GM12891 (cell line): ENCODE measurements around the gene CROCC2.

Source experiments
- DNase-seq: peaks from one replicate; pipeline ENCODE4 v3.0.0; 2011; ENCODE audit warnings: low spot score; ENCODE audit not compliant: insufficient read length
- FAIRE-seq: peaks from 2 replicates; lab custom pipeline; 2011; peaks lifted over from hg19 to GRCh38; lab: Jason Lieb, UNC
- PAX5 ChIP-seq: IDR thresholded peaks from 2 replicates; pipeline ENCODE4 v1.6.1; 2011; ENCODE audit warnings: low read length, moderate library complexity, mild to moderate bottlenecking; ENCODE audit not compliant: insufficient read depth, severe bottlenecking
- POLR2A ChIP-seq: IDR thresholded peaks from 2 replicates; pipeline ENCODE4 v1.6.1; 2011; ENCODE audit warnings: low read depth, low read length, control low read depth
- POLR2AphosphoS5 ChIP-seq: IDR thresholded peaks from 2 replicates; pipeline ENCODE4 v1.6.1; 2011; ENCODE audit warnings: low read depth, low read length, control low read depth
- POU2F2 ChIP-seq: IDR thresholded peaks from 2 replicates; pipeline ENCODE4 v1.6.1; 2011; ENCODE audit warnings: low read depth, mild to moderate bottlenecking, control low read depth, low read length, moderate library complexity
- SPI1 ChIP-seq: IDR thresholded peaks from 2 replicates; pipeline ENCODE4 v1.6.1; 2011; ENCODE audit warnings: low read depth, low read length, control low read depth
- TAF1 ChIP-seq: IDR thresholded peaks from 2 replicates; pipeline ENCODE4 v1.6.1; 2011; ENCODE audit warnings: low read depth, low read length, control low read depth

The CROCC2 gene

DNA sequence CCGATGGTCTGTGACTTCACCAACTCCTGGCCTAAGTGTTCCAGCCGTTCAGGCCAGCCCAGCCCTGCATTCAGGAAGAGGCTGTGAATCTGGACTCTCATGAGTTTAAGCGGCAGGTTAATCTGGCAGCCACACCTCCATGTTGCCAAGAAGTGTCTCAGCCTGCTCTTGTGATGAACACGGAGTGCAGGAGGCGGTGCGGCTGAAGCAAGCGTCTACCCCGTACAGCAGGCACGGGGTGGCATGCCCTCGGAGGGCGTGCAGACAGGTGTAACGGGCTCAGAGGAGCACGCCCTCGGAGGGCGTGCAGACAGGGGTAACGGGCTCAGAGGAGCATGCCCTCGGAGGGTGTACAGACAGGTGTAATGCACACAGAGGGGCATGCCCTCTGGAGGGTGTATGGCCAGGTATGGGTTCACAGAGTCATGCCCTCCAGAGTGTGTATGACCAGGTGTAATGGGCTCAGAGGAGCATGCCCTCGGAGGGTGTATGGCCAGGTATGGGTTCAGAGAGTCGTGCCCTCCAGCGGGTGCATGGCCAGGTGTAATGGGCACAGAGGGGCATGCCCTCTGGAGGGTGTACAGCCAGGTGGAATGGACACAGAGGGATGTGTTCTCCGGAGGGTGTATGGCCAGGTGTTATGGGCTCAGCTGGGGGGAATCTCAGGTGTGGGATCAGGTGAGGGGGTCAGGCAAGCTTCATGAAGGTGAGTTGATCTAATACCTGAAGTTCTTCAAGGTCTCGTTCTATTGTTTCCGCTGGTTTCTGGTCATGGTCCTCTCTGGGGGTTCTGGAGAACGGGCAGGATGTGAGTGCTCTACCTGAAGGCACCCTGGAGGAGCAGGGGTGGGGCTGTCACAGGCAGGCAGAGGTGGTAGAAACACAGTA is 22.6 kb downstream of the CROCC2 start:
- FAIRE-seq, result no peak
- DNase-seq, result no peak
- TF ChIP-seq TAF1 (no peak), POLR2A (no peak), POU2F2 (no peak), PAX5 (no peak), SPI1 (no peak), POLR2AphosphoS5 (no peak)

DNA sequence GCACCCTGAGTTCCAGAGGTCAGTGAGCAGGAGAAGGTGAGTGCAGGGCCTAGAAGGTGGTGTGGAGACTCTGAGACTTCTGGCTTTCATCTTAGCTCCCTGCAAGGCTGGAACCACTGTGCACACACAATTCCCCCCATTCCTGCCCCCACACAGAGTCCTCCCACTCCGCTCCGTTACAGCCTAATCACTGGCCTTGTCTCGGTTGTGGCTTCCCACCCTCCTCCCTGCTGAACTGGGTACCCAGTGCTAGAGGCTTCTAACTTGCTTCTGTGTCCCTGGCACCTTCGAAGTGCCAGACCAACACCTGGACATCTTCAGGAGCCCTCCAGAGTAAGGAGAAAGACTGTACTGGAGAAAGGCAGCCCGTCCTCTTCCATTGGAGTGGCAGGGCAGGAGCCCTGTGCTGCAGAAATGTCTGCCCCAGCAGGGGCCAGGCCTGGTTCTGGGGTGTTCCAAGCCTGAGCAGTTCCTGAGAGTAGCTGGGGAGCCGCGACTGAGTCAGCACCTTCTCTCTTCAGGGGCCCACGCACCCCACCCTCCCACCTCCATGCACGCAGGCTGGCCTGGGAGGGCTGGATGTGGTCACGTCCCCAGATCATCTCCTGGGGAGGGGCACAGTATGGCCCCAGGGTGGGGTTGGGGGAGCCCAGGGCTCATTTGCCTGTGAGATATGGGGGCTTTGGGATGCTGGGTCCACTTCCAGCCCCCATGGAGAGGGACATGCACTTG is 23.4 kb downstream of the CROCC2 start:
- no peak for TF ChIP-seq PAX5
- TF ChIP-seq POLR2AphosphoS5, result no peak
- TF ChIP-seq POLR2A, result no peak
- no peak for TF ChIP-seq POU2F2
- FAIRE-seq (no peak), DNase-seq (no peak)

DNA sequence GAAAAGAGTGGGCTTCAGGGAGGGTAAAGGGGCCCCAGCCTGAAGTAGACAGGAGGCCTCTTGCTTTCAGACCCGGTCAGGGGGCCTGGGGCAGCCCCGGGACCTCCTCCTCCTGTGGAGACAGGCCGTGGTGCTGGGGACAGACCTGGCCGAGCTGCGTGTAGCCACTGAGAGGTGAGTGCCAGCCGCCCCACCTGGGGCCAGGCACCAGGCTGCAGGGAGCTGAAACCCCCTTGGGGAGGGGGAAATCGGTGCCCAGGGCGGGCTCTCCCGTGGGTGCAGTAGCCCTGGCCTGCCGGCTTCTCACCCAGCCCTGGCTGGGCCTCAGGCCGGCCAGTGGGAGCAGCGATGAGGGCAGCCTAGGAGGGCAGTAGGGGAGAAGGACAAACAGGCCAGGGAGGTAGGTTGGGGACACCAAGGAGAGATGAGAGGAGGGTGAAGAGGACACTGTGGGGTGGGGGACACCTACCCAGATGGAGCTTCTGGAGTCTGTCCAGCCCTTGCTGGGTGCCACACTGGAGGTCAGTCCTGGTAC is 24.0 kb downstream of the CROCC2 start:
- TF ChIP-seq POU2F2, result no peak
- no peak for TF ChIP-seq POLR2A
- no peak for FAIRE-seq
- no peak for DNase-seq

DNA sequence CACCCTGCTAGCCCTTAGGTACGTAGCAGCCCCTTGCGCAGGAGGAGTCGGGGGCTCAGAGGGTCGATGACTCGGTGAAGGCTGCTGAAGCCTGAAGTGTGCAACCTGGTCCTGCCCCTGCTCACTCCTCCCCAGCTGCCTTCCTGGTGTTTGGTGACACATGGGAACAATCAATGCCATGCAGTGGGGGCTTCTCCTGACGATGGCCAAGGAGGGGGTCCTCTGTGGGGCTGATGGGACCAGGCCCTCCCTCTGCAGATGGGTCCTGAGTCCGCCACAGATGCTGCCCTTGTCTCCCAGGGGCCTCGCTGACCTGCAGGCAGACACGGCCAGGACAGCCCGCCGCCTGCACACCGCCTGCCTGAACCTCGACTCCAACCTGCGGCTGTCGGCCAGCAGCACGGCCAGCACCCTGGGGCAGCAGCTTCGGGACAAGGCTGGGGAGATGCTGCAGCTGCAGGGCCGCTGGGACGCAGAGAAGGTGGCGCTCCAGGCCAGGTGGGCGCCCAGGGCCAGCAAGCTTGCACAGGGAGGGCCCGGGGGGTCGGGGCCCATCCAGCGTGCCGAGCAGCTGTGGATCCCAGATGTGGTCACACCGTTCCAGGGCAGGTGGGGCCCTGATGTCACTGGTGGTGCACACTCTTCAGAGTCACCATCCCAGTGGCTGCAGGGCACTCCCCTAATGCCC is 24.6 kb downstream of the CROCC2 start:
- no peak for DNase-seq
- no peak for FAIRE-seq
- TF ChIP-seq POLR2A (no peak), POLR2AphosphoS5 (no peak)

DNA sequence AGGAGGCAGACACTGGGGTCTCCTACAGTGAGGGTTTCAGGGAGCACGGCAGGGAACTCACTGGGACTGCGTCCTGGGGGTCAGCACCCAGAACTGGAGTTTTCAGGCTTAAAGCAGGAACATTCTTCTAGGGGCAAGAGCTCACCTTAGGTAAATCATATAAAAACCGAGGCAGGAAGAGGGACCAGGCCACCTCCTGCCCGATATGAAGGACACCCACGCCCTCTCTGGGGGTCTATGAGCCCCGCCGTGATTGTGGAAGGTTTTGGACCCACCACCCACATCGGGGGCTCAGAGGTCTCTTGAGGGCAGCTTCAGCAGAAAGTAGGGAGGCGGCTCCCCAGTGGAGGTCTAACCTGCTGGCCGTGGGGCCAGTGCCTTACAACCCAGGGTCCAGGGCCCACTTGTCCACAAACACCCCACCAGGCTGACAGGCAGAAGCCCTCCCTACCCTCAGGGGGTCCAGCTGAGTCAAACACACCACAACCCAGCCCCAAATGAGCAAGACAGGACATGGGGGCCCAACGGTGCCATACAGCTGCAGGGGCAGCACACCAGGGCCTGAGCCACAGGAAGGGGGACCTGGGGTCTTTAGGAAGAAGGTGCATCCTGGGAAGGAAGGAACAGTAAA is 25.3 kb downstream of the CROCC2 start:
- DNase-seq, result no peak
- no peak for FAIRE-seq
- TF ChIP-seq SPI1 (no peak), TAF1 (no peak), POLR2A (no peak), POU2F2 (no peak), PAX5 (no peak), POLR2AphosphoS5 (no peak)

DNA sequence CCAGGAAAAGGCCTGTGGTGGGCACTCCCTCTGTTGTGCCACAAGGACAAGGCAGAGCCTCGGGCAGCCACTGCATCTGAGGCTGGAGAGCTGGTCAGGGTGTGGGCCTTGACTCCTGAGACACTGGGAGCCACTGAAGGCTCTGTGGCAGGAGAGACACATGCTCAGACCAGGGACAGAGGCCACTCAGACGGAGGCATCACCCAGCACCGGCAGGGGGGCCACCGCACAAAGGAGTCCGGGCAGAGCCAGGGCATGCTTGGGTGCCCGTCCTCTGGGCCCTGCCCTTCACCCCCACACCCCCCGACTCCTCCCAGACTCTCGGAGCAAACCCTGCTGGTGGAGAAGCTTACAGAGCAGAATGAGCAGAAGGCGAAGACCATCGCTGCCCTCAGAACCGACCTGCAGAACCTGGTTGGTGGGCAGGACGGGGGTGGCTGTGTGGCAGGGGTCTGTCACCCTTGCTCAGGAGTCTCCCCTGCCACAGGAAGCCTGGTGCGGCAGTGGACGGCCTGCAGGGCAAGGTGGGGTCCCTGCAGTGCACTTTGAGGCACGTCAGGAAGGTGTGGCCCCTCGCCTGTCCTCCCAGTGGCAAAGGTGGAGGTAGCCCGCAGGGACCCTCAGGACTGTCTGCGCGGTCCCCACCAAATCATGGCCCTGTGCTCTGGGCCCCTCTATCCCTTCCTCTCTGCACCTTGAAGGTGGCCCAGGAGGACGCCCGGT is 26.0 kb downstream of the CROCC2 start:
- DNase-seq (no peak), FAIRE-seq (no peak)
- TF ChIP-seq PAX5 (no peak), POU2F2 (no peak), POLR2A (no peak), POLR2AphosphoS5 (no peak), SPI1 (no peak), TAF1 (no peak)

DNA sequence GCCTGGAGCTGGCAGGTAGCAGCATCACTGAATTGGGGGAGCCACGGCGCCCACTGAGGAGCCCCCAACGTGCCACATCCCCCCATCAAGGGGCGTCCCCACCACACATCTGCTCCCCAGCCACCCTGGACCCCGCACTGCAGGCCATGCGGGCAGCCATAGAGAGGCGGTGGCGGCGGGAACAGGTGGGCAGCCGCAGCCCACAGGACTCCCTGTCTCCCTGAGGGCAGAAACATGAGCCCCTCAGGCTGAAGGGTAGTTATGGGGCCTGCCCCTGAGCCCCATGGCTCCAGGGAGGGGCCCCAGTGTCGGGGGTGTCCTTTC is 26.6 kb downstream of the CROCC2 start:
- no peak for FAIRE-seq
- TF ChIP-seq POLR2A (no peak), SPI1 (no peak), PAX5 (no peak), POU2F2 (no peak), TAF1 (no peak), POLR2AphosphoS5 (no peak)
- DNase-seq, result no peak

DNA sequence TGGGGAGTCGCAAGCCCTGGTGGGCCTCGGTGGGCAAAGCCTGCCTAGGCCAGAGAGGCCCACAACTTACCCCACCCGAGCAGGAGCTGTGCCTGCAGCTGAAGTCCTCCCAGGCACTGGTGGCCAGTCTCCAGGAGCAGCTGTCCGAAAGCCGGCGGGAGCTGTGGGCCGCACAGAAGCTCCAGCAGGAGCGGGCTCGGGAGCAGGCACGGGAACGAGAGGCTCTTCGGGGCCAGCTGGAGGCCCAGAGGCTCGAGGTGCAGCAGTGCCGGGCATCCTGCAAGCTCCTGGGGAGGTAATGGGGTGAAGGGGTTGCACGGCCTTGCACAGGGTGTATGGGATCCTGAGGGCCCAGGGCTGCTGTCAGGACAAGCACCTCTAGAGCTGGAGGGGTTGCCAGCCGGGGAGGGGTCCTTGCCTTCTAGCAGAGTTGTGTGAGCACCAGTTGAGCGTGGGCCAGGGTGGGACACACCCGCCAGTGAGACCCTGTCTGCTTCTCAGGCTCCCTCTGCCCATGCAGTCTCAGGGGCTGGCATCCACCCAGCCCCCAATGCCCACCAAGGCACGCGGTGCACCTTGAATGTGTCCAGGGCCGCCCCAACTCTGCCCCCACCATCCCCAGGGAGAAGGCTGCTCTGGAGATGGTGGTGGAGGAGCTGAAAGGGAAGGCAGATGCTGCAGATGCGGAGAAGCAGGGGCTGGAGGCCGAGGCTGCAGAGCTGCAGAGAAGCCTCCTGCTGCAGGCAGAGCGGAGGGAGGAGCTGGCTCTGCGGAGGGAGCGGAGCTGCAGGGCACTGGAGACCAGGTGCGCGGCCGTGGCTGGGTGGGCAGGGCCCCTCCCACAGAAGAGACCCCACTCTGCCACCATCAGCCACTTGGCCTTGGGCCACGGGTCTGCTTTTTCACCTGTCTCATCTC is 27.2 kb downstream of the CROCC2 start:
- TF ChIP-seq POLR2AphosphoS5 (no peak), TAF1 (no peak), POLR2A (no peak), POU2F2 (no peak), SPI1 (no peak), PAX5 (no peak)
- DNase-seq (no peak), FAIRE-seq (no peak)
